ENCODE data around the gene GRN. TPM values are rescaled to one million over a fixed set of nuclear protein-coding genes. Genes with fewer than 3 reads are reported as not detected.
"Not testable (repeated sequence)": the region's sequence is repeated elsewhere in the genome, so short reads cannot be mapped to it uniquely, and the experiment has no call there.

The GRN gene
- total RNA-seq, 1 donor from 2014 or later: 327 TPM

GRCh38 chr17:44338702-44339101 lies 6.4 kb upstream of the GRN start:
- Histone ChIP-seq H4K20me1 (ENCODE audit: insufficient read depth, low read length) (no peaks in the 10 kb centered on the region), H3K27me3 (ENCODE audit: insufficient read depth, low read length) (peaks cover 5% of the 10 kb centered on the region), H3K9me3 (ENCODE audit: insufficient read depth, low read depth, low read length) (no peaks in the 10 kb centered on the region), H3K4me1 (ENCODE audit: insufficient read depth, low read length) (no peaks in the 10 kb centered on the region), H3K27ac (ENCODE audit: low read depth, low read length) (no peak overlapping the region), H3K36me3 (ENCODE audit: insufficient read depth, low read length) (no peaks in the 10 kb centered on the region), H3K79me2 (ENCODE audit: insufficient read depth, low read length) (no peaks in the 10 kb centered on the region), H3K4me3 (ENCODE audit: insufficient read depth, low read depth, low read length) (no peak overlapping the region), H3K4me2 (ENCODE audit: low read length) (no peak overlapping the region), H3K9ac (ENCODE audit: low read length) (no peak overlapping the region), H2AFZ (ENCODE audit: low read depth, low read length) (no peak overlapping the region)
- H3K4me3 Mint-ChIP-seq (ENCODE audit: unreplicated experiment): no peak overlapping the region
- TF ChIP-seq EZH2 (IDR thresholded peaks at IDR 0.05; ENCODE audit: insufficient read depth, low read length) (no peak), CTCF (IDR thresholded peaks at IDR 0.05; ENCODE audit: insufficient read depth, low read depth, low read length) (no peak)
- no peaks in the 10 kb centered on the region for H3K9me3 Mint-ChIP-seq (ENCODE audit: unreplicated experiment)
- H3K36me3 Mint-ChIP-seq (ENCODE audit: low read depth, unreplicated experiment): no peaks in the 10 kb centered on the region
- H3K4me1 Mint-ChIP-seq (ENCODE audit: low read depth, unreplicated experiment): no peaks in the 10 kb centered on the region
- FAIRE-seq (no peak), DNase-seq (ENCODE audit: low read depth) (no peak)
- no peak overlapping the region for H3K27ac Mint-ChIP-seq (ENCODE audit: unreplicated experiment)
- peaks cover 33% of the 10 kb centered on the region for H3K27me3 Mint-ChIP-seq (ENCODE audit: low read depth, unreplicated experiment)

- not testable (repeated sequence) for H3K9me3 ChIP-seq (ENCODE audit: insufficient read depth, low read depth, low read length); H3K4me1 Mint-ChIP-seq (ENCODE audit: low read depth, unreplicated experiment); H2AFZ ChIP-seq (ENCODE audit: low read depth, low read length); DNase-seq (ENCODE audit: low read depth); H3K27me3 ChIP-seq (ENCODE audit: insufficient read depth, low read length); H3K79me2 ChIP-seq (ENCODE audit: insufficient read depth, low read length); FAIRE-seq; H3K9ac ChIP-seq (ENCODE audit: low read length); H3K36me3 Mint-ChIP-seq (ENCODE audit: low read depth, unreplicated experiment); H4K20me1 ChIP-seq (ENCODE audit: insufficient read depth, low read length); H3K4me2 ChIP-seq (ENCODE audit: low read length); H3K4me1 ChIP-seq (ENCODE audit: insufficient read depth, low read length); H3K27ac ChIP-seq (ENCODE audit: low read depth, low read length); H3K4me3 ChIP-seq (ENCODE audit: insufficient read depth, low read depth, low read length); H3K4me3 Mint-ChIP-seq (ENCODE audit: unreplicated experiment); H3K36me3 ChIP-seq (ENCODE audit: insufficient read depth, low read length); H3K27ac Mint-ChIP-seq (ENCODE audit: unreplicated experiment); H3K9me3 Mint-ChIP-seq (ENCODE audit: unreplicated experiment)
- peaks cover 33% of the 10 kb centered on the region for H3K27me3 Mint-ChIP-seq (ENCODE audit: low read depth, unreplicated experiment)
These were observed 4.5 kb upstream of the GRN start for GRCh38 chr17:44340553-44340952.

GRCh38 chr17:44343510-44344209 lies 1.4 kb upstream of the GRN start:
- no peaks in the 10 kb centered on the region for H3K36me3 ChIP-seq (ENCODE audit: insufficient read depth, low read length)
- DNase-seq (ENCODE audit: low read depth) (no peak), FAIRE-seq (no peak)
- no peak for TF ChIP-seq CTCF (IDR thresholded peaks at IDR 0.05; ENCODE audit: insufficient read depth, low read depth, low read length)
- no peak for TF ChIP-seq EZH2 (IDR thresholded peaks at IDR 0.05; ENCODE audit: insufficient read depth, low read length)
- H3K27me3 ChIP-seq (ENCODE audit: insufficient read depth, low read length): peaks cover 2% of the 10 kb centered on the region
- H4K20me1 ChIP-seq (ENCODE audit: insufficient read depth, low read length): peaks cover 20% of the 10 kb centered on the region
- H3K27ac ChIP-seq (ENCODE audit: low read depth, low read length): no peak overlapping the region
- peaks cover 26% of the 10 kb centered on the region for H3K27me3 Mint-ChIP-seq (ENCODE audit: low read depth, unreplicated experiment)
- no peak overlapping the region for H3K27ac Mint-ChIP-seq (ENCODE audit: unreplicated experiment)
- no peak overlapping the region for H3K4me2 ChIP-seq (ENCODE audit: low read length)
- no peaks in the 10 kb centered on the region for H3K4me1 ChIP-seq (ENCODE audit: insufficient read depth, low read length)
- peaks cover 2% of the 10 kb centered on the region for H3K36me3 Mint-ChIP-seq (ENCODE audit: low read depth, unreplicated experiment)
- peaks cover 13% of the 10 kb centered on the region for H3K79me2 ChIP-seq (ENCODE audit: insufficient read depth, low read length)
- H3K9me3 ChIP-seq (ENCODE audit: insufficient read depth, low read depth, low read length): no peaks in the 10 kb centered on the region
- no peak overlapping the region for H3K4me3 ChIP-seq (ENCODE audit: insufficient read depth, low read depth, low read length)
- H2AFZ ChIP-seq (ENCODE audit: low read depth, low read length): peak overlapping the region; percentile 41
- H3K9me3 Mint-ChIP-seq (ENCODE audit: unreplicated experiment): no peaks in the 10 kb centered on the region
- peaks cover 2% of the 10 kb centered on the region for H3K4me1 Mint-ChIP-seq (ENCODE audit: low read depth, unreplicated experiment)
- H3K9ac ChIP-seq (ENCODE audit: low read length): no peak overlapping the region
- H3K4me3 Mint-ChIP-seq (ENCODE audit: unreplicated experiment): peak overlapping the region; percentile 40

Measured in astrocyte (in vitro differentiated cells and primary cell).